GM12892 (cell line): ENCODE results near the gene GRID1.

Experiments
- POLR2A ChIP-seq: IDR thresholded peaks from 2 replicates; pipeline ENCODE4 v1.6.1; 2011; ENCODE audit warnings: low read depth, low read length, control low read depth
- POLR2AphosphoS5 ChIP-seq: IDR thresholded peaks from 2 replicates; pipeline ENCODE4 v1.6.1; 2011; ENCODE audit warnings: low read depth, low read length, control low read depth

GRCh38 chr10:86179153-86179524 is 187.5 kb downstream of the GRID1 start:
- TF ChIP-seq POLR2A (no peak), POLR2AphosphoS5 (no peak)
